HG03378 (cell line): ENCODE measurements around the gene PDE6H.

Experiments used
- ATAC-seq: cut with Tn5 transposase; IDR thresholded peaks from one replicate; pipeline ENCODE4 v1.9.1; 2021; ENCODE audit warnings: mild to moderate bottlenecking, moderate library complexity; ENCODE audit not compliant: unreplicated experiment

The PDE6H gene

GRCh38 chr12:14999695-15000365 lies 27.0 kb downstream of the PDE6H start:
- ATAC-seq = no peak

- no peak for ATAC-seq
These were observed 27.7 kb downstream of the PDE6H start for GRCh38 chr12:15000575-15000974.

GRCh38 chr12:15001733-15002382 lies 29.0 kb downstream of the PDE6H start:
- ATAC-seq = no peak

- no peak for ATAC-seq
These were observed 31.6 kb downstream of the PDE6H start for GRCh38 chr12:15004421-15004820.

GRCh38 chr12:15005064-15005463 lies 32.2 kb downstream of the PDE6H start:
- no peak for ATAC-seq

- no peak for ATAC-seq
These were observed 34.7 kb downstream of the PDE6H start for GRCh38 chr12:15007551-15007950.

GRCh38 chr12:15011162-15011561 lies 38.3 kb downstream of the PDE6H start:
- ATAC-seq = no peak

GRCh38 chr12:15013634-15014179 lies 40.9 kb downstream of the PDE6H start:
- ATAC-seq = no peak

GRCh38 chr12:15014708-15015107 lies 41.9 kb downstream of the PDE6H start:
- ATAC-seq = no peak

- ATAC-seq = no peak
These were observed 42.3 kb downstream of the PDE6H start for GRCh38 chr12:15015121-15015520.

GRCh38 chr12:15020156-15020555 lies 47.3 kb downstream of the PDE6H start:
- no peak for ATAC-seq
